HepG2 (cell line): ENCODE measurements around the gene RGS10. TPM values are rescaled to one million over a fixed set of nuclear protein-coding genes. Genes with fewer than 3 reads are reported as not detected.

Experiments used
- ATAC-seq: fragments of 200-7000 bp; cut with Tn5 transposase; 3 replicates; pipeline ENCODE4 v1.9.1; 2020; ENCODE audit warnings: mild to moderate bottlenecking, moderate library complexity
- BruUV-seq: library from RNA; stranded (reverse); fragments of 400-500 nt; replicated peaks from 2 replicates; lab custom pipeline; 2021; lab: Mats Ljungman, UMichigan
- CTCF ChIA-PET: fragments of 300-600 bp; formaldehyde crosslinking; extraction: SDS; loops from one replicate; lab custom pipeline; 2021; ENCODE audit warnings: low total read pairs, inconsistent platforms, low intra/inter-chr PET ratio; lab: Yijun Ruan, JAX
- POLR2A ChIA-PET: fragments of 350-600 bp; sonication (Branson Sonifier 250); formaldehyde crosslinking; loops from one replicate; lab custom pipeline; 2020; ENCODE audit warnings: antibody characterized with exemption, inconsistent platforms; lab: Yijun Ruan, JAX
- DNase-seq: peaks from one replicate; pipeline ENCODE4 v3.0.0-alpha.2; 2015; ENCODE audit warnings: low spot score
- FAIRE-seq: peaks from 3 replicates; lab custom pipeline; 2011; peaks lifted over from hg19 to GRCh38; lab: Jason Lieb, UNC
- H2AFZ ChIP-seq: one replicate; pipeline ENCODE4 v1.6.1; 2011; ENCODE audit warnings: low read length, inconsistent platforms
- H3K27ac ChIP-seq: fragments of 300-600 bp; 3 replicates; pipeline ENCODE4 v1.8.0; 2011; ENCODE audit warnings: mixed run types, mild to moderate bottlenecking, mixed read lengths, low read length, inconsistent platforms; ENCODE audit not compliant: insufficient read depth; ENCODE audit errors: extremely low read length
- H3K27me3 ChIP-seq, 2 experiments: fragments of 200-600 bp in 1 of 2; 2 replicates in 1 of 2; 3 replicates in 1 of 2; pipeline versions ENCODE4 v1.6.0 to v1.8.0; 2011; ENCODE audit warnings: low read length in 2 of 2, mild to moderate bottlenecking in 2 of 2, moderate library complexity in 2 of 2, inconsistent platforms in 1 of 2; ENCODE audit not compliant: insufficient read depth in 2 of 2, control insufficient read depth in 1 of 2
- H3K36me3 ChIP-seq, 2 experiments: fragments of 200-600 bp in 1 of 2; replicated peaks in 1 of 2; 2 replicates in 1 of 2; 3 replicates in 1 of 2; pipeline versions ENCODE4 v1.5.1 to v1.8.0; 2011; ENCODE audit warnings: low read length in 2 of 2, inconsistent platforms in 1 of 2; ENCODE audit not compliant: insufficient read depth in 2 of 2, control insufficient read depth in 1 of 2
- H3K4me1 ChIP-seq: 2 replicates; pipeline ENCODE4 v1.5.1; 2012; ENCODE audit warnings: low read length, inconsistent platforms; ENCODE audit not compliant: insufficient read depth
- H3K4me2 ChIP-seq: 2 replicates; pipeline ENCODE4 v1.6.0; 2011; ENCODE audit warnings: low read depth, low read length, inconsistent platforms
- H3K4me3 ChIP-seq, 3 experiments: fragments of 200-600 bp in 1 of 3; sonication (generic), shearing (Covaris generic) in 1 of 3; replicated peaks in 1 of 3; 2 replicates each; pipeline ENCODE4 v1.5.1; 2011 to 2016; ENCODE audit warnings: low read length in 3 of 3, inconsistent platforms in 2 of 3, low read depth in 2 of 3, mild to moderate bottlenecking in 2 of 3, control low read depth in 1 of 3, mixed read lengths in 1 of 3; ENCODE audit not compliant: insufficient read depth in 1 of 3
- H3K79me2 ChIP-seq: one replicate; pipeline ENCODE4 v1.6.1; 2011; ENCODE audit warnings: low read length, inconsistent platforms; ENCODE audit not compliant: insufficient read depth
- H3K9ac ChIP-seq: 2 replicates; pipeline ENCODE4 v1.6.0; 2011; ENCODE audit warnings: mild to moderate bottlenecking, low read depth, low read length, inconsistent platforms; ENCODE audit not compliant: insufficient read depth
- H3K9me3 ChIP-seq: 2 replicates; pipeline ENCODE4 v1.5.1; 2012; ENCODE audit warnings: mild to moderate bottlenecking, low read length
- H4K20me1 ChIP-seq: 2 replicates; pipeline ENCODE4 v1.6.0; 2011; ENCODE audit warnings: inconsistent platforms, mild to moderate bottlenecking, low read length, moderate library complexity; ENCODE audit not compliant: insufficient read depth
- CEBPZ ChIP-seq: IDR thresholded peaks from 2 replicates; pipeline ENCODE4 v1.6.1; 2012; ENCODE audit warnings: low read length, improper control_type of control experiment
- MEIS1 ChIP-seq: sonication (generic); formaldehyde crosslinking; IDR thresholded peaks from 2 replicates; pipeline ENCODE4 v1.9.0; 2021; ENCODE audit warnings: mild to moderate bottlenecking, missing genetic modification reagents, moderate library complexity, borderline replicate concordance
- PAX8 ChIP-seq: sonication (generic); formaldehyde crosslinking; IDR thresholded peaks from 2 replicates; pipeline ENCODE4 v1.8.0; 2022; ENCODE audit warnings: mild to moderate bottlenecking, missing genetic modification reagents, borderline replicate concordance
- ZSCAN5A ChIP-seq: sonication (generic); formaldehyde crosslinking; IDR thresholded peaks from 2 replicates; pipeline ENCODE4 v1.8.0; 2022; ENCODE audit warnings: mild to moderate bottlenecking, missing genetic modification reagents, borderline replicate concordance
- WGBS: methylation state at CpG from one replicate; pipeline ENCODE4 v1.1.6; 2017; ENCODE audit warnings: low lambda C conversion rate; 5-methylcytosine and 5-hydroxymethylcytosine counted together
- in situ Hi-C: cut with HindIII; loops from 2 replicates; pipeline ENCODE4 v1.10.0; 2017; ENCODE audit warnings: low pct_unique_long_range_greater_than_20kb; ENCODE audit not compliant: extremely low pct_ligation_motif_present
- intact Hi-C: fragments of 100-400 bp; cut with micrococcal nuclease; formaldehyde crosslinking; loops from one replicate; pipeline ENCODE4 v1.10.0; 2022; ENCODE audit not compliant: unreplicated experiment
- polyA plus RNA-seq, 8 experiments: library from polyadenylated mRNA; depleted of rRNA in 3 of 8; stranded (reverse) in 7 of 8; unstranded in 1 of 8; fragments of >200 nt; fragmentation: Illumina TruSeq in 4 of 8; extraction: Trizol in 4 of 8; gene quantifications; 2 replicates each; pipeline versions ENCODE4 v1.2.1 to v1.2.3, GENCODE V29; 2011 to 2016; ENCODE audit warnings: low read depth in 4 of 8, missing spikeins in 1 of 8, mixed read lengths in 1 of 8; ENCODE audit not compliant: insufficient read depth in 1 of 8
- total RNA-seq, 5 experiments: library from RNA; depleted of rRNA; stranded (reverse); fragments of >200 nt; fragmentation: Illumina TruSeq; extraction: Trizol; gene quantifications; 2 replicates each; pipeline ENCODE4 v1.2.3, GENCODE V29; 2016; ENCODE audit warnings: low read depth in 1 of 5

Gene RGS10
- total and polyA plus RNA-seq, 2 of the 13 experiments (the other 11 are each of a cell fraction or from before 2014, with no cell fraction given): 1.7 to 5.1 TPM

- ATAC-seq (no peak), DNase-seq (no peak), FAIRE-seq (no peak)
- WGBS: 76% methylated on average over 6 of the region's 6 CpGs
- ChIA-PET CTCF (no interaction called here), POLR2A (no interaction called here)
- no peak overlapping the region for H2AFZ ChIP-seq
- in situ Hi-C loops (loop anchor here (5.0 to 25.0 kb wide), 2 partner anchors 39 to 354 kb away; partner anchors contain the start of gene PRDX3), intact Hi-C loops (loop anchor here (5.0 kb wide), 1 partner anchor 44 kb away; no protein-coding TSS in a partner anchor)
- no peak overlapping the region for H3K4me3 ChIP-seq
- H3K27ac ChIP-seq: no peak overlapping the region
- H3K9ac ChIP-seq: no peak overlapping the region
- TF ChIP-seq CEBPZ: no peak
- TF ChIP-seq PAX8 (CRISPR knock-in tag): no peak
- TF ChIP-seq MEIS1: no peak
- no peak for TF ChIP-seq ZSCAN5A (CRISPR knock-in tag)
- H3K4me1 ChIP-seq: peaks cover 31% of the 10 kb centered on the region
- H3K9me3 ChIP-seq: no peaks in the 10 kb centered on the region
- no peaks in the 10 kb centered on the region for H3K36me3 ChIP-seq
- no peaks in the 10 kb centered on the region for H3K79me2 ChIP-seq
- no peaks in the 10 kb centered on the region for H4K20me1 ChIP-seq
- no TSS peak for BruUV-seq
- peaks cover 6 to 42% of the 10 kb centered on the region in 2 experiments; a peak in 4 of 5 replicates for H3K27me3 ChIP-seq
- no peak overlapping the region for H3K4me2 ChIP-seq
Observed at GRCh38 chr10:119541046-119541445, 1.5 kb downstream of the RGS10 start.
